ENCODE data around the gene YIPF4. TPM values are rescaled to one million over a fixed set of nuclear protein-coding genes. Genes with fewer than 3 reads are reported as not detected.

YIPF4 gene
- total RNA-seq, 6 experiments from 2014 or later: 49.6 to 65.5 (median 55.2) TPM

DNA sequence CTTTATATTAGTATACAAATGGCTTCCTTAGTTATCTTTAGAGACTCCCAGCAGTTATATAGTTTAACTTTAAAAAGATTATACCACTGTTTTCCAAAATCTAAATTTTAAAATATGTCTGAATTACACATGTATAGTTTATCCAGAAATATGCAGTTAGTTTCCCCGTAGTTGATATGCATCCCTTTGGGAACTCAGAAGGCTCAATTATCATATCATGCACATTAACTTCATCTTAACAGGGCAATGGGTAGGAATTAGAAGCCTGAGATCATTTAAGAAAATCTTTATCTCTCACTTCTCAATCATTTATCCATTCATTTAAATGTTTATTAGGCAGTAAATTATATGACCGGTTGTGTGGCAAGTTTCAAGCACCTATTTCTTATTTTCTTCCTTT, 40.2 kb upstream of the YIPF4 start:
- TF ChIP-seq, protein P1, sequence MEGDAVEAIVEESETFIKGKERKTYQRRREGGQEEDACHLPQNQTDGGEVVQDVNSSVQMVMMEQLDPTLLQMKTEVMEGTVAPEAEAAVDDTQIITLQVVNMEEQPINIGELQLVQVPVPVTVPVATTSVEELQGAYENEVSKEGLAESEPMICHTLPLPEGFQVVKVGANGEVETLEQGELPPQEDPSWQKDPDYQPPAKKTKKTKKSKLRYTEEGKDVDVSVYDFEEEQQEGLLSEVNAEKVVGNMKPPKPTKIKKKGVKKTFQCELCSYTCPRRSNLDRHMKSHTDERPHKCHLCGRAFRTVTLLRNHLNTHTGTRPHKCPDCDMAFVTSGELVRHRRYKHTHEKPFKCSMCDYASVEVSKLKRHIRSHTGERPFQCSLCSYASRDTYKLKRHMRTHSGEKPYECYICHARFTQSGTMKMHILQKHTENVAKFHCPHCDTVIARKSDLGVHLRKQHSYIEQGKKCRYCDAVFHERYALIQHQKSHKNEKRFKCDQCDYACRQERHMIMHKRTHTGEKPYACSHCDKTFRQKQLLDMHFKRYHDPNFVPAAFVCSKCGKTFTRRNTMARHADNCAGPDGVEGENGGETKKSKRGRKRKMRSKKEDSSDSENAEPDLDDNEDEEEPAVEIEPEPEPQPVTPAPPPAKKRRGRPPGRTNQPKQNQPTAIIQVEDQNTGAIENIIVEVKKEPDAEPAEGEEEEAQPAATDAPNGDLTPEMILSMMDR (IDR thresholded peaks at IDR 0.05): no peak
- Mint-ChIP-seq H3K4me3 (no peak overlapping the region), H3K4me1 (ENCODE audit: low read depth) (no peaks in the 10 kb centered on the region), H3K36me3 (ENCODE audit: low read depth) (peaks cover 23% of the 10 kb centered on the region), H3K27me3 (ENCODE audit: insufficient read depth) (no peaks in the 10 kb centered on the region), H3K27ac (no peak overlapping the region), H3K9me3 (no peaks in the 10 kb centered on the region)
- no peak for DNase-seq

DNA sequence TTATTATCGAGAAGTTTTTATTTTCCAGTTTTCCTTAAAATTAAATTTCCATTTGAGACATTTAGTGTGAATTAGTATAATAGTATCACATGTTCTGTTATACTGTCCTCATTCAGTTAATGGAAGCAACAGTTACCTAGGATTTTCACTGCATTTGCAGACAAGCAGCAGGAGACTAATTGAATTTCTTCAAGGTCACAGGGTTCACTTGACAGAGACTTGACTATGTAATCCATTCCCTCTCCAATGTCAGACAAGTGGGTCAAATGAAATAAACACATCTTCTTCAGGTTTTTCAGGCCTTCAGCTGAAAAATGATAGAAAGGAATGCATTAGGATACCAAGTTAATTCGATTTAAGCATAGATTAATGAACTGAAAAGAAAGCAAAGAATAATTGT, 39.7 kb upstream of the YIPF4 start:
- DNase-seq: no peak
- Mint-ChIP-seq H3K4me3 (no peak overlapping the region), H3K27ac (no peak overlapping the region), H3K27me3 (ENCODE audit: insufficient read depth) (no peaks in the 10 kb centered on the region), H3K4me1 (ENCODE audit: low read depth) (no peaks in the 10 kb centered on the region), H3K36me3 (ENCODE audit: low read depth) (peaks cover 22% of the 10 kb centered on the region), H3K9me3 (no peaks in the 10 kb centered on the region)
- TF ChIP-seq, protein P1 (IDR thresholded peaks at IDR 0.05): no peak

DNA sequence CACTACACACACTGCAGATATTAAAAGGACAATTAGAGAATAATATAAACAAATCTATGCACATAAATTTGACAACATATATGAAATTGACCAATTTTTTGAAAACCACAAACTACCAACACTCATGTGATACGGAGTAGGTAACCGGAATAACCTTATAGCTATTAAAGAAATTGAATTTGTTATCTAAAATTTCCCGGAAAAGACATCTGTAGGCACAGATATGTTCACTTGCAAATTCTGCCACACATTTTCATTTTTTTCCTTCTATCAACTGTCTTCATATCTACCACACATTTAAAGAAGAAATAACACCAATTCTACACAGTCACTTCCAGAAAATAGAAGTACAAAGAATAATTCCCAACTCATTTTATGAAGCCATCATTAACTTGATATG, 35.4 kb upstream of the YIPF4 start:
- no peak for DNase-seq
- H3K27me3 Mint-ChIP-seq (ENCODE audit: insufficient read depth): no peaks in the 10 kb centered on the region
- H3K9me3 Mint-ChIP-seq: no peaks in the 10 kb centered on the region
- TF ChIP-seq, protein P1 (IDR thresholded peaks at IDR 0.05): no peak
- H3K36me3 Mint-ChIP-seq (ENCODE audit: low read depth): 0 out of 2 replicates have a peak, but pooled peaks cover 7% of the 10 kb centered on the region
- H3K4me3 Mint-ChIP-seq: no peak overlapping the region
- no peaks in the 10 kb centered on the region for H3K4me1 Mint-ChIP-seq (ENCODE audit: low read depth)
- H3K27ac Mint-ChIP-seq: no peak overlapping the region

DNA sequence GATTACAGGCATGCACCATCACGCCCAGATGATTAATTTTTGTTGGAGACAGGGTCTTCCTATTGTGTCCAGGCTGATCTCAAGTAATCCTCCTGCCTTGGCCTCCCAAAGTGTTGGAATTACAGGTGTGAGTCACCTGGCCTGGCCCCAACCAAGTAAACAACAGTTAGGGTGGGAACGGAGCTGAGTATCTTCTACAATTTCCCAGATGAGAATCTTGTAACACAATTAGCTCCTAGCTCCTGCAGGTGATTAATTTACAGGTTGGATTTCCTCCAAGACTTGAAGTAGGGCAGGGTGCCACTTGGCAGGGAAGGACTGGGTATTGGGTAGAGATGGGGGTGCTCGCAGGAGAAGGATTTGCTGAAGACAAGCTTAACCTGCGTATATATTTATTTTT, 30.8 kb upstream of the YIPF4 start:
- Mint-ChIP-seq H3K4me3 (no peak overlapping the region), H3K27ac (no peak overlapping the region), H3K4me1 (ENCODE audit: low read depth) (0 out of 2 replicates have a peak, but pooled peaks cover 8% of the 10 kb centered on the region)

DNA sequence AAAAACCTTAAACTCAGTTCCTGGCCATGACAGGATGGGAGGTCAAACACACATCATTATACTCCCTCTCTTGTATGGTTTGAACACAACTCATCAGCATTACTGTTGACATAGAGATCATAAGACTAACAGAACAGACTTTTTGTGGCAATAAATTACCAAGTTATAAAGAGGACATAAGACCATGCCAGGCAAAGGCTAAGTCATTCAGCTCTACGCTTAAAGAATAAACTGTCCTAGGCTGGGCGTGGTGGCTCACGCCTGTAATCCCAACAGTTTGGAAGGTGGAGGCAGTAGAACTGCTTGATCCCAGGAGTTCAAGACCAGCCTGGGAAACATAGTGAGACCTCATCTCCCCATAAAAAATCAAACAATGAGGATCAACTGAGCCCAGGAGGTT, 29.4 kb upstream of the YIPF4 start:
- Mint-ChIP-seq H3K27me3 (ENCODE audit: insufficient read depth) (peaks cover 2% of the 10 kb centered on the region), H3K9me3 (no peaks in the 10 kb centered on the region), H3K27ac (no peak overlapping the region), H3K4me3 (no peak overlapping the region), H3K36me3 (ENCODE audit: low read depth) (no peaks in the 10 kb centered on the region), H3K4me1 (ENCODE audit: low read depth) (peaks cover 15% of the 10 kb centered on the region)
- no peak for DNase-seq
- TF ChIP-seq, protein P1 (IDR thresholded peaks at IDR 0.05): no peak

More for the DNA sequence above, 30.8 kb upstream of the YIPF4 start:
- no peaks in the 10 kb centered on the region for H3K9me3 Mint-ChIP-seq
- TF ChIP-seq, protein P1 (IDR thresholded peaks at IDR 0.05): no peak
- no peaks in the 10 kb centered on the region for H3K36me3 Mint-ChIP-seq (ENCODE audit: low read depth)
- DNase-seq: no peak
- H3K27me3 Mint-ChIP-seq (ENCODE audit: insufficient read depth): peaks cover 2% of the 10 kb centered on the region

DNA sequence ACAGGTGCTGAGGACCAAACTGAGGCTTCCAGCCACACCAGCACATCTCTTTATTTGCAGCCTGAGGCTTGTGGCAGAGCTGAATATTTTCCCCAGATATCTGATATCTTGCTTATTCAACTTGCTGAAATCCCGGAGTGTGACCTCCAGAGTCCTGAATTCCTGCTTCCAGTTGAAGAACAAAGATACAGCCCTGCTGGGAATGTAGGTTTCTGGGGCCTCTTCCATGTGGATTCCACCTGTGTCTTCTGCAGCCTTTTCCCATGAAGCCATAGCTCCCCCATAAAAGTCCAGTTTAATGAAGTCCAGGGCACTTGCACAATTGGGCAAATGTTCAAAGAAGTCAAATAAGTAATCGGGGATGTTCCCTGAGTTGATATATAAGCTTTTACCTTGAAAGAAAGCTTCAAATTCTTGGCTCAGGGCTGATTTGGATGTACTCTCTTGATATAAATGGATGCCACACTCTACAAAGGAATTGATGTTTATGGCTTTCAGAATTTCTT, 27.9 kb upstream of the YIPF4 start:
- H3K27me3 Mint-ChIP-seq (ENCODE audit: insufficient read depth): peaks cover 2% of the 10 kb centered on the region
- no peak overlapping the region for H3K27ac Mint-ChIP-seq
- peaks cover 15% of the 10 kb centered on the region for H3K4me1 Mint-ChIP-seq (ENCODE audit: low read depth)
- no peak overlapping the region for H3K4me3 Mint-ChIP-seq
- DNase-seq: no peak
- no peaks in the 10 kb centered on the region for H3K9me3 Mint-ChIP-seq
- TF ChIP-seq, protein P1 (IDR thresholded peaks at IDR 0.05): no peak
- H3K36me3 Mint-ChIP-seq (ENCODE audit: low read depth): no peaks in the 10 kb centered on the region

Measured in HFFc6 (cell line).